GM12801 (cell line): ENCODE measurements around the gene JMJD1C.

Experiments used
- CTCF ChIP-seq: IDR thresholded peaks from one replicate; pipeline ENCODE4 v1.5.1; 2011; ENCODE audit warnings: control low read depth; ENCODE audit not compliant: insufficient read length; ENCODE audit errors: extremely low read depth

The JMJD1C gene

GRCh38 chr10:63237396-63237795 is 228.4 kb downstream of the JMJD1C start:
- TF ChIP-seq CTCF, result no peak

GRCh38 chr10:63236113-63236935 is 229.5 kb downstream of the JMJD1C start:
- TF ChIP-seq CTCF, result no peak

GRCh38 chr10:63229161-63229560 is 236.6 kb downstream of the JMJD1C start:
- TF ChIP-seq CTCF, result no peak

GRCh38 chr10:63228237-63228636 is 237.5 kb downstream of the JMJD1C start:
- TF ChIP-seq CTCF, result no peak

- no peak for TF ChIP-seq CTCF
Observed at GRCh38 chr10:63227207-63227895, 238.4 kb downstream of the JMJD1C start.

- no peak for TF ChIP-seq CTCF
Observed at GRCh38 chr10:63224241-63224640, 241.5 kb downstream of the JMJD1C start.

- no peak for TF ChIP-seq CTCF
Observed at GRCh38 chr10:63221950-63222349, 243.8 kb downstream of the JMJD1C start.
